ENCODE results near the gene SDK1.

SDK1 gene

DNA sequence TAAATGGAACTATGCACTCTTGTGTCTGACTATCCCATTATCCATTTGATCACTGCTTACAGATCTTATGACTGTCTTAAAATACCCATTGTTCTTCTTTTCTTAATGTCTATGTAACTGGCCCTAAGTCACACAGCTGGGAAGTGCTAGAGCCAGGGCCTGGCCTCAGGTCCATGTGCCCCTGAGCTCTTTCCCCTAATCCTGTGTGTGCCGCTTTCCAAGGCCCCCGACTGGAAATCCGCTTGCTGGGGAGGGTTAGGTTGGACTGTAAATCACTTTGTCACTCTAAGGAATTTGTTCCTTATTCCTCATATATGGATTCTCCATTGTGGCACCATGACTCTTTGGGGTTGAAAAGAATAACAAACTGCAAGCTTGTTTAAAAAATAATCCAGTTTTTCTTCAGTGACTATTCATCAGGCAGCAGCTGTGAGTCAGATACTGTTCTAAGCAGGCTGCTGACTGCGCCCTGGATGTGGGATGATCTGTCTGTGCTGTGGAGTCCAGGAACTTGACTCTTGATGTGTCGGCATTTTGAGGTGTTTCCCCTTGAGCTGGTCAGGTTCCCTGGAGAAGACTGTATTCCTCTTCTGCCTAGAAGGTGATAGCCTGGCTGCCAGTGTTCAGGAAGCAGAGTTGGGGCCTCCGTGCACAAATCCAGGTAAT, 236.3 kb downstream of the SDK1 start:
- no peak overlapping the region for H3K27ac ChIP-seq (ENCODE audit: low read length)
- H3K4me1 ChIP-seq (ENCODE audit: control insufficient read depth, insufficient read depth, low read length): no peaks in the 10 kb centered on the region
- no peaks in the 10 kb centered on the region for H3K27me3 ChIP-seq (ENCODE audit: control insufficient read depth in 1 of 2, insufficient read depth in 2 of 2, low read length in 2 of 2)
- no peak overlapping the region for H3K9ac ChIP-seq (ENCODE audit: low read length in 2 of 2)
- no peak overlapping the region for H3K4me3 ChIP-seq (ENCODE audit: low read length in 2 of 2)
- H3K36me3 ChIP-seq (ENCODE audit: control insufficient read depth in 2 of 2, insufficient read depth in 2 of 2, low read length in 2 of 2): no peaks in the 10 kb centered on the region
- no peaks in the 10 kb centered on the region for H3K9me3 ChIP-seq (ENCODE audit: control insufficient read depth in 2 of 2, low read length in 2 of 2)

GRCh38 chr7:3538041-3538440, 237.0 kb downstream of the SDK1 start:
- H3K9ac ChIP-seq (ENCODE audit: low read length in 2 of 2): no peak overlapping the region
- H3K4me1 ChIP-seq (ENCODE audit: control insufficient read depth, insufficient read depth, low read length): no peaks in the 10 kb centered on the region
- H3K27me3 ChIP-seq (ENCODE audit: control insufficient read depth in 1 of 2, insufficient read depth in 2 of 2, low read length in 2 of 2): no peaks in the 10 kb centered on the region
- no peaks in the 10 kb centered on the region for H3K36me3 ChIP-seq (ENCODE audit: control insufficient read depth in 2 of 2, insufficient read depth in 2 of 2, low read length in 2 of 2)
- no peaks in the 10 kb centered on the region for H3K9me3 ChIP-seq (ENCODE audit: control insufficient read depth in 2 of 2, low read length in 2 of 2)
- H3K27ac ChIP-seq (ENCODE audit: low read length): no peak overlapping the region
- H3K4me3 ChIP-seq (ENCODE audit: low read length in 2 of 2): no peak overlapping the region

GRCh38 chr7:3540456-3541220, 239.6 kb downstream of the SDK1 start:
- H3K36me3 ChIP-seq (ENCODE audit: control insufficient read depth in 2 of 2, insufficient read depth in 2 of 2, low read length in 2 of 2): no peaks in the 10 kb centered on the region
- no peaks in the 10 kb centered on the region for H3K4me1 ChIP-seq (ENCODE audit: control insufficient read depth, insufficient read depth, low read length)
- H3K9me3 ChIP-seq (ENCODE audit: control insufficient read depth in 2 of 2, low read length in 2 of 2): no peaks in the 10 kb centered on the region
- no peak overlapping the region for H3K4me3 ChIP-seq (ENCODE audit: low read length in 2 of 2)
- no peaks in the 10 kb centered on the region for H3K27me3 ChIP-seq (ENCODE audit: control insufficient read depth in 1 of 2, insufficient read depth in 2 of 2, low read length in 2 of 2)
- H3K27ac ChIP-seq (ENCODE audit: low read length): no peak overlapping the region
- no peak overlapping the region for H3K9ac ChIP-seq (ENCODE audit: low read length in 2 of 2)

- Histone ChIP-seq H3K9ac (ENCODE audit: low read length in 2 of 2) (no peak overlapping the region), H3K27me3 (ENCODE audit: control insufficient read depth in 1 of 2, insufficient read depth in 2 of 2, low read length in 2 of 2) (no peaks in the 10 kb centered on the region), H3K9me3 (ENCODE audit: control insufficient read depth in 2 of 2, low read length in 2 of 2) (no peaks in the 10 kb centered on the region), H3K4me1 (ENCODE audit: control insufficient read depth, insufficient read depth, low read length) (no peaks in the 10 kb centered on the region), H3K4me3 (ENCODE audit: low read length in 2 of 2) (no peak overlapping the region), H3K36me3 (ENCODE audit: control insufficient read depth in 2 of 2, insufficient read depth in 2 of 2, low read length in 2 of 2) (no peaks in the 10 kb centered on the region), H3K27ac (ENCODE audit: low read length) (no peak overlapping the region)
Measured at GRCh38 chr7:3544202-3544601, 243.2 kb downstream of the SDK1 start.

- Histone ChIP-seq H3K4me3 (ENCODE audit: low read length in 2 of 2) (no peak overlapping the region), H3K9me3 (ENCODE audit: control insufficient read depth in 2 of 2, low read length in 2 of 2) (no peaks in the 10 kb centered on the region), H3K9ac (ENCODE audit: low read length in 2 of 2) (no peak overlapping the region), H3K36me3 (ENCODE audit: control insufficient read depth in 2 of 2, insufficient read depth in 2 of 2, low read length in 2 of 2) (no peaks in the 10 kb centered on the region), H3K4me1 (ENCODE audit: control insufficient read depth, insufficient read depth, low read length) (no peaks in the 10 kb centered on the region), H3K27ac (ENCODE audit: low read length) (no peak overlapping the region), H3K27me3 (ENCODE audit: control insufficient read depth in 1 of 2, insufficient read depth in 2 of 2, low read length in 2 of 2) (no peaks in the 10 kb centered on the region)
Measured at GRCh38 chr7:3548815-3549214, 247.8 kb downstream of the SDK1 start.

- no peak overlapping the region for H3K9ac ChIP-seq (ENCODE audit: low read length in 2 of 2)
- H3K36me3 ChIP-seq (ENCODE audit: control insufficient read depth in 2 of 2, insufficient read depth in 2 of 2, low read length in 2 of 2): no peaks in the 10 kb centered on the region
- H3K27me3 ChIP-seq (ENCODE audit: control insufficient read depth in 1 of 2, insufficient read depth in 2 of 2, low read length in 2 of 2): no peaks in the 10 kb centered on the region
- H3K27ac ChIP-seq (ENCODE audit: low read length): no peak overlapping the region
- H3K9me3 ChIP-seq (ENCODE audit: control insufficient read depth in 2 of 2, low read length in 2 of 2): peaks cover 0 to 6% of the 10 kb centered on the region in 2 donors
- H3K4me1 ChIP-seq (ENCODE audit: control insufficient read depth, insufficient read depth, low read length): no peaks in the 10 kb centered on the region
- H3K4me3 ChIP-seq (ENCODE audit: low read length in 2 of 2): no peak overlapping the region
Measured at GRCh38 chr7:3549601-3550000, 248.5 kb downstream of the SDK1 start.

GRCh38 chr7:3551536-3551935, 250.5 kb downstream of the SDK1 start:
- no peak overlapping the region for H3K9ac ChIP-seq (ENCODE audit: low read length in 2 of 2)
- no peak overlapping the region for H3K4me3 ChIP-seq (ENCODE audit: low read length in 2 of 2)
- no peak overlapping the region for H3K27ac ChIP-seq (ENCODE audit: low read length)
- peaks cover 0 to 6% of the 10 kb centered on the region in 2 donors for H3K9me3 ChIP-seq (ENCODE audit: control insufficient read depth in 2 of 2, low read length in 2 of 2)
- no peaks in the 10 kb centered on the region for H3K27me3 ChIP-seq (ENCODE audit: control insufficient read depth in 1 of 2, insufficient read depth in 2 of 2, low read length in 2 of 2)
- no peaks in the 10 kb centered on the region for H3K36me3 ChIP-seq (ENCODE audit: control insufficient read depth in 2 of 2, insufficient read depth in 2 of 2, low read length in 2 of 2)
- H3K4me1 ChIP-seq (ENCODE audit: control insufficient read depth, insufficient read depth, low read length): no peaks in the 10 kb centered on the region

DNA sequence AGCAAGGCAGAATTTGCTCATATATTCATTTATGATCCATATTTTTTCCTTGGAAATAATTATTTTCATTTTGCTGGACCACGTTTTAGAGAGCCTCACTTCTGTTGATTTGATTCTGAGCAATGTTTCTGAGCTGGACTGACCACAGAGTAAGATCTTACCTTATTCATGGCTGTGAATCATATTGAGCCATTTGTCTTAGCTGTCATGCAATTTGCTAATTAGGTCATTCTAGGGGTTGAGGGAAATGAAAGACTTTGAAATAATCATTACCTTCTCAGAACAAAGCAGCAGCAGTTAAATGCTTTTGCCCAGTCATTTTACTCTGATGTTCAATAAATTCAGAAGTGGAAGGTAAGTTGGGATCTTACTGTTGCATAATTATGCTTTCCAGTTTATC, 251.4 kb downstream of the SDK1 start:
- H3K4me3 ChIP-seq (ENCODE audit: low read length in 2 of 2): no peak overlapping the region
- no peak overlapping the region for H3K27ac ChIP-seq (ENCODE audit: low read length)
- H3K36me3 ChIP-seq (ENCODE audit: control insufficient read depth in 2 of 2, insufficient read depth in 2 of 2, low read length in 2 of 2): no peaks in the 10 kb centered on the region
- H3K9ac ChIP-seq (ENCODE audit: low read length in 2 of 2): no peak overlapping the region
- peaks cover 0 to 6% of the 10 kb centered on the region in 2 donors for H3K9me3 ChIP-seq (ENCODE audit: control insufficient read depth in 2 of 2, low read length in 2 of 2)
- no peaks in the 10 kb centered on the region for H3K4me1 ChIP-seq (ENCODE audit: control insufficient read depth, insufficient read depth, low read length)
- H3K27me3 ChIP-seq (ENCODE audit: control insufficient read depth in 1 of 2, insufficient read depth in 2 of 2, low read length in 2 of 2): no peaks in the 10 kb centered on the region

DNA sequence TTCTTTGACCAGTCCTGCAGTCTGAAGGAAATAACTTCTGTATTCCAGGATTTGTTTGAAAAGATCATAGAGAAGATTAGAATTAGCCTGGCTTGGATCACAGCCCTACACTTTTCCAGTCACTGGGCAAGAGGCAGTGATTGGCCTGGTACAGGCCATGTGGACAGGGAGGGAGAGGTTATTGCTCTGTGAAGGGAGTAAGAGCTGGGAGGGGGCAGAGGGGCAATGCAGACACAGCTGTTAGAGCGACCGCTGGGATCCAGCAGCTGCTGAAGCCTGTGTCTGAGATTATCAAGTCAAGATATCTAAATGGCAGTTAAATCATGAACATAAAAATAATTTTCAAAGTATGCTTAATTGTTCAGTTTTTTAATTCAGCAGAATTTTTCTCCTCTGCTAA, 257.3 kb downstream of the SDK1 start:
- no peaks in the 10 kb centered on the region for H3K27me3 ChIP-seq (ENCODE audit: control insufficient read depth in 1 of 2, insufficient read depth in 2 of 2, low read length in 2 of 2)
- H3K4me1 ChIP-seq (ENCODE audit: control insufficient read depth, insufficient read depth, low read length): no peaks in the 10 kb centered on the region
- H3K36me3 ChIP-seq (ENCODE audit: control insufficient read depth in 2 of 2, insufficient read depth in 2 of 2, low read length in 2 of 2): no peaks in the 10 kb centered on the region
- H3K9me3 ChIP-seq (ENCODE audit: control insufficient read depth in 2 of 2, low read length in 2 of 2): peaks cover 0 to 6% of the 10 kb centered on the region in 2 donors
- no peak overlapping the region for H3K27ac ChIP-seq (ENCODE audit: low read length)
- no peak overlapping the region for H3K4me3 ChIP-seq (ENCODE audit: low read length in 2 of 2)
- H3K9ac ChIP-seq (ENCODE audit: low read length in 2 of 2): no peak overlapping the region

DNA sequence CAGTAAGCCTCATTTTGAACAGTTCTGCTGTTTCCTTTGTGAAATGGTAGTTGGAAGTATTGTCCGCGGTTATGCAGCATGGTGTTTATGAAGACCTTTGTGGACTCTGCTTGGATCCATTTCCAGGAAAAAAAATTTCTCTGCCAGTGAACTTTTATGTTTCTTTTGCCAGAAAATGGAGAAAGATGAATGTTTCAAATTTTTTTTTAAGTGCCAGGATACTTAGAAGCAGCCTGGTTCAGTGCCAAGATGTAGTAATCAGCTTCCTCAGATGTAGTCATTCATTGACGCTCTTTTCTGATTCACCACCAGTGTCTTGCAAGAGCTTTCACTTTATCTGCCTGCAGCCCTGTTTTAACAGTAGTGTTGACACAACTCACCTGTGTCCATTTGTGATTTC, 258.2 kb downstream of the SDK1 start:
- Histone ChIP-seq H3K36me3 (ENCODE audit: control insufficient read depth in 2 of 2, insufficient read depth in 2 of 2, low read length in 2 of 2) (no peaks in the 10 kb centered on the region), H3K4me1 (ENCODE audit: control insufficient read depth, insufficient read depth, low read length) (no peaks in the 10 kb centered on the region), H3K27ac (ENCODE audit: low read length) (no peak overlapping the region), H3K27me3 (ENCODE audit: control insufficient read depth in 1 of 2, insufficient read depth in 2 of 2, low read length in 2 of 2) (no peaks in the 10 kb centered on the region), H3K4me3 (ENCODE audit: low read length in 2 of 2) (no peak overlapping the region), H3K9ac (ENCODE audit: low read length in 2 of 2) (no peak overlapping the region), H3K9me3 (ENCODE audit: control insufficient read depth in 2 of 2, low read length in 2 of 2) (peaks cover 0 to 4% of the 10 kb centered on the region in 2 donors)

DNA sequence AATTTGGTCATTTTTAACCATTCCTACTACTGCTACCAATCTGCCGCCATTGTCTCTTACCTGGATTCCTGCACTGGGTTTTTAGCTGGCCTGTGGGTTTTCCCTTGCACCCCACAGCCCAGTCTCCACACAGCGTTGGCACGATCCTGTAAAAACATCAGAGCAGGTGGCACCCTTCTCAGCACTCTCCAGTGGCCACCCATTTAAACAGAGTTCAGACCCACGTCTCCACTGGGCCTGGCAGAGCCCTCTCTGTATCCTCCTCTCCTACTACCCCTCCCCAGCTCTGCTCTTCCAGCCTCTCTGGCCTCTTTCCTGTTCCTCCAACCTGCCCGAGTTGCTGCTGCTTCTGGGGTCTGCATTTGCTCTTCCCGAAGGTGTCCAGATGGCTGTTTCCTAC, 259.4 kb downstream of the SDK1 start:
- no peak overlapping the region for H3K9ac ChIP-seq (ENCODE audit: low read length in 2 of 2)
- no peaks in the 10 kb centered on the region for H3K36me3 ChIP-seq (ENCODE audit: control insufficient read depth in 2 of 2, insufficient read depth in 2 of 2, low read length in 2 of 2)
- H3K27ac ChIP-seq (ENCODE audit: low read length): no peak overlapping the region
- no peaks in the 10 kb centered on the region for H3K9me3 ChIP-seq (ENCODE audit: control insufficient read depth in 2 of 2, low read length in 2 of 2)
- H3K27me3 ChIP-seq (ENCODE audit: control insufficient read depth in 1 of 2, insufficient read depth in 2 of 2, low read length in 2 of 2): no peaks in the 10 kb centered on the region
- H3K4me3 ChIP-seq (ENCODE audit: low read length in 2 of 2): no peak overlapping the region
- H3K4me1 ChIP-seq (ENCODE audit: control insufficient read depth, insufficient read depth, low read length): no peaks in the 10 kb centered on the region

Data from stomach smooth muscle (tissue), 2 donors.